ENCODE measurements around the gene TXNL4A.
A peak's percentile ranks its signal among the peaks of the same experiment; 100 is the strongest.

TXNL4A gene

DNA sequence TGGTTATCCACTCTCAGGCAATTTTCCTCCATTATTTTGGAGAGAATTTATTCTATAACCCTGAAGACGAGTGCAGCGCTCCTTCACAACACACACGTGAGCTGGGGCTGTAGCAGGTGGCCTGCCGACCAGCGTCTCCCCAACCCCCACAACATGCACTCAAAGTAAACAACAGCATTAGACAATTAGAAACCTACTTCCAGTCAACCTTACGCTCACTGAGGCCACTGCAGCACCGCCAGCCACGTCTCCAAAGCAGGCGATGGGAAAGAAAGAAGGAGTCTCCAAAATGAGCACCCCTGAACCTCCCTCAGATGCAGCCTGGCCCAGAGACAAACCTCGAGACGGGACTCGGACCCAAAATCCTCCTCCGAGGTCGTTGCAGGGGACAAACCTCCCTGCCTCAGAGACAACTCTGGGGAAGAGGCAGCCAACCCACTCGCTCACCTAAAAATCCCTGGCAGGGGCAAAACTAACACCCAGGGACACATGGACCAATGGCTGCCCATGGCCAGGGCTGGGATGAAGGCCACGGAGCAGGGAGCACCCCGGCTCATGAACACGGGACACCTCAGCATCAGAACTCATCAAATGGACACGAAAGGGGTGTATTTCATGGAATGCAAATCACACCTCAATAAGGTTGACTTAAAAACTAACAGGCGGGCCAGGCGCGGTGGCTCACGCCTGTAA is 39.5 kb downstream of the TXNL4A start:
- DNase-seq (ENCODE audit: low spot score), result peak; percentile 34

- peak; percentile 23 for DNase-seq (ENCODE audit: low spot score)
Measured at GRCh38 chr18:79947881-79948610, 40.3 kb downstream of the TXNL4A start.

DNA sequence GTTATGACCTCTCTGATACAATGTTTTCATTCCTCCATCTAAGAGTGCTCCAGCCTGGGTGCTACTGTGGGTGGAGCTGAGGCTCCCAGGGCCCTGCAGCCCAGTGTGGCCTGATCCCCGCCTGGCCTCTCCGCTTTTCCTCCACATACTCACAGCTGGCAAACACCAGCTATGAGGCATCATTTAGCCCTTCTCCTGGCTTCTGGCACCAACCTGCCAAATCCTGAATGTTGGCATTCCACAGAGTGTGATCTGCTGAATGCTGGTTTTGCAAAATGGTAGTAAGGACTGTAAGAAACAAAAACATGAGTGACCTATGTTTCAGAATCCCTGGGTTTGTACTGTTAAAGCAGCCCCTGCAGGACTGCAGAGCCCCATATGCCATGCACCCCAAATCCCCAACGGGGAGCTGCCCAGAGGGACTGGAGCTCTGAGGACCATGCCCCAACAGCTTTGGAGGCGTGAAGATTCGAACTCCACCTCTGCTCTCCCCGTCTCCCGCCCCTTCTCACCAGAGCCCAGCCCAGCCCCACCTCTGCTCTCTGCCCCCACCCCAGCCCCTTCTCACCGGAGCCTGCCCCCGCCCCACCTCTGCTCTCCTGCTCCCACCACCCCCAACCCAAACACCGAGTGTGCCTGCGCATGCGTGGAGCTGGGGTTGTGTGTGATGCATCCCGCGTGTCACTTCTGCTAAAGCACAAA is 41.2 kb downstream of the TXNL4A start:
- peak; percentile 38 for DNase-seq (ENCODE audit: low spot score)

DNA sequence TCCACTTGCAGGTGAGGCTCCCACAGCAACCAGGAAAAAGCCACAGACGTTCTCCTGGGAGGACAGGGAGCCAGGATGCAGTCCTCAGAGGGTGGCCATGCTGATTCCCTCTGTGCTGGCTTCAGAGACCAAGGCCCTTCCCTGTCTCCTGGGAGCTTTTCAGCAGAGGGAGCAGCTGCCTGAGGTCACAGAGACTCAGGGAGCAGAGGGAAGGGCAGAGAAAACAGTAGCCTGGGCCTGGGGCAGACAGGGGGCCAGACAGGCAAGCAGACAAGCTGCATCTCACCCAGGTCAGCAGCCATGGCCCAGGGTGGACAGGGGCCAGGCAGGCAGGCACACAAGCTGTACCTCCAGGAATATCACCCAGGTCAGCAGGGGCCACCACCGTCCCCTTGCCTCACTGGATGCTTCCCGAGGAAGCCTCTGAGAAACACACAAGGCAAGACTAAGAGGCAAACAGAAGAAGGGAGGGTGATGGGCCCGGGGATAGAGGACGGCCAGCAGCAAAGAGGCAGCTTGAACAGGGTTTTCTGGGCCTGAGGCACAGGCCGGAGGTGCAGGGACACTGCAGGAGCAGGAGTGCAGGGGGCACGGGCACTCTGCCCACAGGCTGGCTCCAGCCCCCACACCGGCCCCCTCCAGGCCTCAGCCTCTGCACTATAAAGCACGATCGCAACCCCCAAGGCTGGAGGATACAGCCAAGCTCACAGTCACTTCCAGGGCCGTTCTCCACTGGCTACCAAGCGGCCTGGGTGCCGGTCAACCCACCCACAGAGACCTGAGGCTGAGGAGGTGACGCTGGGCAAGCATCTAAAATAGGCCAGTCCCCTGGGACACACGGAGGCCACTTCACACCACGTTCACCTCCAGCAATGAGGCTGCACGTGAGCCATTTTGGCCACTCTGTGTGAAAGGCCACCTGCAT is 43.0 kb downstream of the TXNL4A start:
- DNase-seq (ENCODE audit: low spot score), result peak; percentile 17

DNA sequence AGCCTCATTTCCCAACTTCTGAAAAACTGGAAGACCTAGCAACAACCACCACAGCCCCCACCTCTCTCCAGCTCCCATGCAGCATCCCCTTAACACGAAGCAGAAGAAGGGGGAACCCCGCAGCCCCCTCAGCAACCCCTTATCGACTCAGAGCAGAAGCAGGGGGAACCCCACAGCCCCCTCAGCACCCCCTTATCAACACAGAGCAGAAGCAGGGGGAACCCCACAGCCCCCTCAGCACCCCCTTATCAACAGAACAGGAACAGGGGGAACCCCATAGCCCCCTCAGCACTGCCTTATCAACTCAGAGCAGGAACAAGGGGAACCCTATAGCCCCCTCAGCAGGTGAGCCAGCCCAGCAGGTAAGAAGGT is 43.6 kb downstream of the TXNL4A start:
- no peak for DNase-seq (ENCODE audit: low spot score)

GRCh38 chr18:79944126-79944731 is 44.1 kb downstream of the TXNL4A start:
- peak; percentile 68 for DNase-seq (ENCODE audit: low spot score)

DNA sequence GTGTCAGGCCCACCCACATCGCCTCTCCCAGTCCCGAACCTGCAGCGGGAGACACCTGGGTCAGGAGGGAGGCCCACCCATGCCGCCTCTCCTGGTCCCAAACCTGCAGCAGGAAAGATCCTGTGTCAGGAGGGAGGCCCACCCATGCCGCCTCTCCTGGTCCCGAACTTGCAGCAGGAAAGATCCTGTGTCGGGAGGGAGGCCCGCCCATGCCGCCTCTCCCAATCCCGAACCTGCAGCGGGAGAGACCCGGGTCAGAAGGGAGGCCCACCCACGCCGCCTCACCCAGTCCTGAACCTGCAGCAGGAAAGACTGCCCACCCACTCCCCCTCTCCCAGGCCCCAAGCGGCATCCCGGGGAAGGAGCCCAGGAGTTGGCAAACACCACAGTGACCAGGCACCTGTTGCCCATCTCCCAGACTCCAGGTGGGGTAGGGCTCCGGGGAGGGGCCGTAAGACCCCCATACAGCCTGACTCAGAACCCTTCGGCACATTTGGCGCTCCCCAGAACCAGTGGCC is 44.7 kb downstream of the TXNL4A start:
- peak; percentile 63 for DNase-seq (ENCODE audit: low spot score)

- DNase-seq (ENCODE audit: low spot score), result peak; percentile 33
Measured at GRCh38 chr18:79942786-79943607, 45.4 kb downstream of the TXNL4A start.

DNA sequence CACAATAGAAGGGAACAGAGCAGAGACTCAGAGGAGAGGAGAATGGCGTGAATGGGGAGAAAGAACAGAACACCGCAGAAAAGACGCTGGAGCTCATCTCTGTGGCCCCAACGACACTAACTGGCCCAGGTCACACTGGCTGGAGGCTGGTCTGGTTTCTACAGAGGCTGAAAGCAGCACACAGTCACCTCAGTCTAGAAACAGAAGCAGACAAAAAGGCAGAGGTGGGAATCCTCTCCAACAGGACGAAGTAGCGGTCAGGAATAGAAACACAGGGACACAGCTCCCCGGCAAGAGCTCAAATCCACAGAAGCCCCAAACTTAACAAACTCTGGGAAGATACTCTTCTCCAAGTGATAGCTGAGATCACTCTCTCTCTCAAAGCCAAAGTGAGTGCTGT is 46.2 kb downstream of the TXNL4A start:
- peak; percentile 15 for DNase-seq (ENCODE audit: low spot score)

GRCh38 chr18:79941473-79942119 is 46.8 kb downstream of the TXNL4A start:
- peak; percentile 25 for DNase-seq (ENCODE audit: low spot score)

- peak; percentile 31 for DNase-seq (ENCODE audit: low spot score)
Measured at GRCh38 chr18:79940814-79941472, 47.4 kb downstream of the TXNL4A start.

DNA sequence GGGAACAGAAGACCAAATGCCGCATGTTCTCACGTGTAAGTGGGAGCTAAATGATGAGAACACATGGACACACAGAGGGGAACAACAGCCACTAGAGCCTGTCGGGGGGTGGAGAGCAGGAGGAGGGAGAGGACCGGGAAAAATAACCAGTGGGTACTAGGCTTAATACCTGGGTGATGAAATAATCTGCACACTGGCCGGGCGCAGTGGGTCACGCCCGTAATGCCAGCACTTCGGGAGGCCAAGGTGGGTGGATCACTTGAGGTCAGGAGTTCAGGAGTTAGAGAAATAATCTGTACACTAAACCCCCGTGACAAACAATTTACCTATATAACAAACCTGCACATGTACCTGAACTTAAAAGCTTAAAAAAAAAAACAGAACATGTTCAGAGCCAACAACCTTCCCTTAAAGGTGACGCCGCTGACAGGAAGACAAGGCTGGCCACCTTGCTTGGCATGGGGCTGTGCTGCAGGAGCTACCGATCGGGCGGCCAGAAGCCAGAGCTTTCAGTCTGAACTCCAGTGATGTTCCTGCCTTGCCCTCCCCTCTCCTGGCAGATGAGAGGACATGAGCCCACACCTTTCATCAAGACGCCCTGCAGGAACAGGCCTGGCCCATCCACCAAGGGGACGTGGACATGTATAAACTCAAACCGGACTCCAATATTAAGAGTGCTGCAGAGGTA is 48.1 kb downstream of the TXNL4A start:
- peak; percentile 31 for DNase-seq (ENCODE audit: low spot score)

DNA sequence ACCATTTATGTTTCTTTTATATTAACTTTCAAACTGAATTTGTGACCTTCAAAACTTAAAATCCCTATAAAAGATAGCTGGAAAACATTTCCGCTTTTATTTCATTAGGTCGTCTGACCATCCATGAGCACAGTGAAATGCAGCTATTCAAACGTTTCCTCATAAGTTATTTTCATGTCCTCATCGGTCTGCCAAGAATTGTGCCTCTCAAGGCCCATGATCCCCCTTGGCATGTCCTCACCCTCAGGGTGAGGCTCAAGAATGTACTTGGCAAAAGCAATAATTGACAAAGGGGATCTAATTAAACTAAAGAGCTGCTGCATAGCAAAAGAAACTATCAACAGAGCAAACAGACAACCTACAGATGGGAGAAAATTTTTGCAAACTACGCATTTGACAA is 49.3 kb downstream of the TXNL4A start:
- DNase-seq (ENCODE audit: low spot score), result no peak

GRCh38 chr18:79938196-79938595 is 50.2 kb downstream of the TXNL4A start:
- peak; percentile 11 for DNase-seq (ENCODE audit: low spot score)

DNA sequence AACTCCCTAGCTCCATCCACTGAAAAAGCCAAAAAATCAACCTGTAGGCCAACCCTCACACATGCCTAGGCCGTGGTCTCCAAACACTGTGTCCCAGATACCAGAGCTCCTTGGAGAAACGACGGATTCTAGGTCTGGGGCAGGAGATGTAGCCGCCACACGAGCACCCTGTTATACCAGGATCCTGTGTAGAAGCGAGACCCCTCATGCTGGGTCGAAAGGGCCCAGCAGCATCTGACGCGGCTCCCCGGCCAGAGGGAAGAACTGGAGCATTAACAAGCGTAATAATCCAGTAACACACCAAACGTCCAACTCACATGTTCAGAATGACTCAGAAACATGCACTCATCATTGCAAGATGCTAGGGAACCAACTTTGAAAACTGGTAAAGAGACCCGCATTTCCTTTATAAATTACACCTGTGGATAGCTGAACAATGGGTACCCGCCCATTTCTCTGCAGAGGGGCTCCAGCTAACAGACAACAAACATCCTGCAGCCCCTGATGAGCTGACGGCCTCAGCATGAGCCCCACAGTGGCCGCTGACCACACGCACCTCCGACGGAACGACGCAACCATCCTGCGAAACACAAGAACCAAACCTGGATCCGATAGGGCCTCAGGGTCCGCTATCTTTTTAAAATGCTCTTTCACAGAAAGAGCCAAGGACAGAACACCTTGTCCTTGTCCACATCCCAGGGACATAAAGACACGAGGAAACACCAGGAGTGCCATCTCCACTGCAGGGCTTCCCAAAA is 51.1 kb downstream of the TXNL4A start:
- DNase-seq (ENCODE audit: low spot score), result no peak

GRCh38 chr18:79936641-79937040 is 51.7 kb downstream of the TXNL4A start:
- DNase-seq (ENCODE audit: low spot score), result no peak

DNA sequence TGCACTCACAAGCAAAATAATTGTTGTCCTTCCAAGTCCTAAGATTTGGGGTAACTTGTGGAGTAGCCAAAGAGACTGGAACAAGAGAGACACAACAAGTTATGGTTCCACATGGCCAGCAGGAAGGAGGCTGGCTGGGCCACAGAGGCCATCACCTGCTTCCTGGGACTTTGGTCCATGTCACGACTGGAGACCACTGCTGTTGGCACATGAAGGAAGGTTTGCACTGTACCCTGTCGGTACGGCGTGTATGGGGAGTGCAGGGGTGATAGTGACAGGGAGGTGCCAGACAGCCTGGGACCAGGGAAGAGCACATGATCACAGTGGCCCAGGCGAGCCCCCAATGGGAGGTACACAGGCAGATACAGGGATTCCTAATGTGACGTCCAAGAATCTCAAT is 52.4 kb downstream of the TXNL4A start:
- DNase-seq (ENCODE audit: low spot score), result peak; percentile 12

DNA sequence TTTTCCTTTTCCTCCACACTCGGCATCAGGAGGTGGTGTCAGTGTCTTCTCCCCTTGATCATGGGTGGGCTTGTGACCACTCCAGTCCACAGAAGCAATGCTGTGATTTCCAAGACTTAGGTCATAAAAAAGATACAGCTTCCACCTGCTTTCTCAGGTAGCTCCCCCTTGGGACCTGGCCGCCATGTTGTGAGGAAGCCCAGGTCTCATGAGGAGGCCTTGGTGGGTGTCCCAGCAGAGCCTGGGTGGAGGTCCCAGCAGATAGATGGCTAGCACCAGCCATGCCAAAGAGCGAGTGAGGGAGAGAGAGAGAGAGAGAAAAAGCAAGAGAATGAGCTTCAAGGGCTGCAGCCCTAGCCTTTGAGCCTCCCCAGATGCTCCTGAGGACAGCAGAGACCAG is 52.9 kb downstream of the TXNL4A start:
- DNase-seq (ENCODE audit: low spot score), result peak; percentile 4

All from left forelimb (tissue), 1 donor.